Large intestine (tissue), 3 donors: ENCODE measurements around the gene AJM1. TPM values are rescaled to one million over a fixed set of nuclear protein-coding genes. Genes with fewer than 3 reads are reported as not detected.
A peak's percentile ranks its signal among the peaks of the same experiment; 100 is the strongest.

Source experiments
- DNase-seq, 2 donors: peaks; one replicate each; pipeline versions ENCODE4 v3.0.0 to v3.0.0-alpha.2; 2013
- H3K27ac ChIP-seq: one replicate; pipeline ENCODE4 v1.5.1; 2013; ENCODE audit warnings: low read length
- H3K27me3 ChIP-seq: 2 replicates; pipeline ENCODE4 v1.6.1; 2013; ENCODE audit warnings: low read length; ENCODE audit not compliant: control insufficient read depth, insufficient read depth
- H3K36me3 ChIP-seq: 2 replicates; pipeline ENCODE4 v1.6.1; 2013; ENCODE audit warnings: low read length; ENCODE audit not compliant: control insufficient read depth, insufficient read depth
- H3K4me1 ChIP-seq: one replicate; pipeline ENCODE4 v1.6.1; 2013; ENCODE audit warnings: low read length; ENCODE audit not compliant: control insufficient read depth, insufficient read depth
- H3K4me3 ChIP-seq: one replicate; pipeline ENCODE4 v1.5.1; 2013; ENCODE audit warnings: low read length
- H3K9me3 ChIP-seq: one replicate; pipeline ENCODE4 v1.6.1; 2013; ENCODE audit warnings: mild to moderate bottlenecking, low read depth, low read length, moderate library complexity; ENCODE audit not compliant: control insufficient read depth
- WGBS: methylation state at CpG from one replicate; pipeline ENCODE4 v1.1.5; 2013; ENCODE audit warnings: low lambda C conversion rate; ENCODE audit not compliant: insufficient coverage; 5-methylcytosine and 5-hydroxymethylcytosine counted together
- polyA plus RNA-seq: library from polyadenylated mRNA; unstranded; fragments of 120-200 nt; gene quantifications from one replicate; pipeline ENCODE4 v1.2.1, GENCODE V29; 2013

AJM1 gene
- polyA plus RNA-seq, 1 donor = 10.4 TPM

DNA sequence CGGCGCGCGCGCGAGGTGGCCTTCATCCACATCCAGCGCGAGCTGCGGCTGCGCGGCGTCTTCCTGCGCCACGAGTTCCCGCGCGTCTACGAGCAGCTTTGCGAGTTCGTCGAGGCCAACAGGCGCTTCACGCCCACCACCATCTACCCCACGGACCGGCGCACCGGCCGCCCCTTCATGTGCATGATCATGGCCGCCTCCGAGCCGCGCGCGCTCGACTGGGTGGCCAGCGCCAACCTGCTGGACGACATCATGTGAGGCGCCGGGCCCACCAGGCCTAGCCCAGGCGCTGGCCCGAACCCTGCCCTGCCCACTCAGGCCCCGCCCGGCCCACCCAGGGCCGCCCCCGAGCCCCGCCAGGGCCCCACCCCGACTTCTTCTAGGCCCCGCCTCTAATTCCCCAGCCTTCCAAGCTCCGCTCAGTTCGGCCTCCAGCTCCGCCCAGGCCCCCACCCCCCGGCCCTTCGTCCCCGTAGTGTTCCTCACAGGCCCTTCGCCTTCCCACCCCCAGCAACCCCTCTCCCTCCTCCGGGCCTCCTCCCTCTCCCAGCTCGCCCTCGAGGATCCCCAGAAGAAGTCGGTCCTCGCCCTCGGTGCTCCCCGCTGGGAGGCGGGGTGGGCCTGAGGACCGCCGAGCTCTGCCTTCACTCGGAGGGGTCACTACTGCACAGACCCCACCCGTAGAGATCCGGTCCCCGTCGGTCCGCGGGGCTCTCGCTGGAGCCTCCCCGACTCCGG is 5.0 kb downstream of the AJM1 start:
- Histone ChIP-seq H3K27ac (peak overlapping the region; percentile 100), H3K4me3 (peak overlapping the region; percentile 100), H3K4me1 (peaks cover 48% of the 10 kb centered on the region), H3K9me3 (peaks cover 32% of the 10 kb centered on the region), H3K27me3 (peaks cover 40% of the 10 kb centered on the region), H3K36me3 (peaks cover 21% of the 10 kb centered on the region)
- WGBS = no CpG with 5 or more reads among the region's 75 CpGs
- DNase-seq = peak; percentile 80 to 91

DNA sequence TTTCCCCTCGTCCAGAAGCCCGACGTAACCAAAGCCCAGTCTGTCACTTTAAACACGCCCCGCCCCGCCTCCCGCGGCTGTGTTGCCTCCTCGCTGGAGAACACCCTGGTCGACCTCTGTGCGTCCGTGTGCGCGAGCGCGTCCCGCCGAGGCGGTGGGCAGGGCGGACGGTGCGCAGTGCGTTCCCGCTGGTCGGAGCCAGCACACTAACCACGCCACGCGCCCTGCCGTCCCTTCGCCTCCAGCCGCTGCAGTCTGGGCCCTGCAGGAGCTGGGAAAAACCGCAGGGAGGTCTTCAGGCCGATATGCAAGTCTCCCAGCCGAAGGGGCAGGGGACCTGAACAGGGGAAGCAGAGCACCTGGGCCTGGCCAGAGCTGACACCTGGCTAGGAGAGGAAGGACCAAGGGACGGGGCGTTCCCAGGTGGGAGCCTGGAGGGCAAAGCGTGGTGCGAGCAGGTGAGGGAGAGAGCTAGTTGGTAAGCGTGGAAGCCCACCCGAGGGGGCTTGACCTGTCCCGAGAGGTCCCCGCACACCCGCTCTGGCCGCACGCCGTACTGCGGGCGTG is 5.6 kb downstream of the AJM1 start:
- peak overlapping the region; percentile 100 for H3K4me3 ChIP-seq
- peaks cover 40% of the 10 kb centered on the region for H3K27me3 ChIP-seq
- DNase-seq = peak; percentile 86 to 92
- H3K27ac ChIP-seq = peak overlapping the region; percentile 100
- peaks cover 49% of the 10 kb centered on the region for H3K4me1 ChIP-seq
- H3K9me3 ChIP-seq = peaks cover 32% of the 10 kb centered on the region
- no CpG with 5 or more reads among the region's 48 CpGs for WGBS
- peaks cover 25% of the 10 kb centered on the region for H3K36me3 ChIP-seq

- DNase-seq = peak in 1 of 2 donors; percentile 77
- H3K4me1 ChIP-seq = peaks cover 48% of the 10 kb centered on the region
- no CpG with 5 or more reads among the region's 53 CpGs for WGBS
Observed at GRCh38 chr9:136848393-136849037, 6.2 kb downstream of the AJM1 start.

GRCh38 chr9:136849038-136849959 is 7.0 kb downstream of the AJM1 start, which contains the start of gene PHPT1:
PHPT1 (plus strand) TSS chr9:136849409; CDS start chr9:136849431, 22 bp downstream.
- H3K4me1 ChIP-seq = peaks cover 49% of the 10 kb centered on the region
- DNase-seq = peak; percentile 99
- H3K27ac ChIP-seq = peak within 1 kb of the TSS; percentile 100
- H3K4me3 ChIP-seq = peak within 1 kb of the TSS; percentile 100
- peaks cover 36% of the 10 kb centered on the region for H3K36me3 ChIP-seq
- peaks cover 30% of the 10 kb centered on the region for H3K9me3 ChIP-seq
- peaks cover 28% of the 10 kb centered on the region for H3K27me3 ChIP-seq
- WGBS = 0% methylated on average over 2 of the region's 77 CpGs

More at GRCh38 chr9:136848393-136849037, 6.2 kb downstream of the AJM1 start:
- Histone ChIP-seq H3K9me3 (peaks cover 32% of the 10 kb centered on the region), H3K27ac (peak overlapping the region; percentile 100), H3K4me3 (peak overlapping the region; percentile 100), H3K36me3 (peaks cover 30% of the 10 kb centered on the region), H3K27me3 (peaks cover 36% of the 10 kb centered on the region)

DNA sequence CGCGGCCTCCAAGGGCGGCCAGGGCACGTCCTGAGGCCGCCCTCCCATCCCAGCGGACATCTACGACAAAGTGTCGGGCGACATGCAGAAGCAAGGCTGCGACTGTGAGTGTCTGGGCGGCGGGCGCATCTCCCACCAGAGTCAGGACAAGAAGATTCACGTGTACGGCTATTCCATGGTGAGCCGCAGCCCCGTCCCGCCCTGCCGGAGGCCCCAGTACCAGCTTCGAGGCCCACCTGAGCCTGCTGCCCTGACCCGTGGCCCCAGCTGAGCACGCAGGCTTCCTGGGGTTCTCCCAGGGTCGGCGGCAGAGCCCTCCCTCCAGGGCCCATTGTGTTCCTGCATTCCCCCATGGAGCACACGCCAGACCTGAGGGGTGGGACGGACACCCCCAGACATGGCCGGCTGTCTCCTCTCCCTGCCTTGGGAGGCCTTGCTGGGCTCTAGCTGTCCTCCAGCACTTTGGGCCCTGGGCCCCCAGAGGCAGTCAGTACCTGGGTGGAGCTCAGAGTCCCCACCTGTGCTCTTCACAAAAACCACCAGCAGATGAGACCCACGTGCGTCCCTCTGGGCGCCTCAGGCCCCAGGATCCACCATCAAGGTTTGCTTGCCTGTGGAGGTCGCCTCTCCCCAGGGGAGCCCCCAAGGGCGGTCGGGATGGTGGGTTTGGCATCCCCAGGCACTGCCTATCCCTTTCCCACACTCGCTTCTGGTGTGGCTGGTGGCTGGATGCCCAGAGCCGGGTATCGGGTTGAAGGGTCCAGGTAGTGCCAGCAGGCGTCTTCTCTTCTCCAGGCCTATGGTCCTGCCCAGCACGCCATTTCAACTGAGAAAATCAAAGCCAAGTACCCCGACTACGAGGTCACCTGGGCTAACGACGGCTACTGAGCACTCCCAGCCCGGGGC is 7.9 kb downstream of the AJM1 start:
- Histone ChIP-seq H3K27me3 (peaks cover 24% of the 10 kb centered on the region), H3K36me3 (peaks cover 45% of the 10 kb centered on the region), H3K4me1 (peaks cover 57% of the 10 kb centered on the region), H3K4me3 (peak overlapping the region; percentile 100), H3K27ac (peak overlapping the region; percentile 100), H3K9me3 (peaks cover 25% of the 10 kb centered on the region)
- WGBS = no CpG with 5 or more reads among the region's 43 CpGs
- peak in 1 of 2 donors; percentile 32 for DNase-seq

DNA sequence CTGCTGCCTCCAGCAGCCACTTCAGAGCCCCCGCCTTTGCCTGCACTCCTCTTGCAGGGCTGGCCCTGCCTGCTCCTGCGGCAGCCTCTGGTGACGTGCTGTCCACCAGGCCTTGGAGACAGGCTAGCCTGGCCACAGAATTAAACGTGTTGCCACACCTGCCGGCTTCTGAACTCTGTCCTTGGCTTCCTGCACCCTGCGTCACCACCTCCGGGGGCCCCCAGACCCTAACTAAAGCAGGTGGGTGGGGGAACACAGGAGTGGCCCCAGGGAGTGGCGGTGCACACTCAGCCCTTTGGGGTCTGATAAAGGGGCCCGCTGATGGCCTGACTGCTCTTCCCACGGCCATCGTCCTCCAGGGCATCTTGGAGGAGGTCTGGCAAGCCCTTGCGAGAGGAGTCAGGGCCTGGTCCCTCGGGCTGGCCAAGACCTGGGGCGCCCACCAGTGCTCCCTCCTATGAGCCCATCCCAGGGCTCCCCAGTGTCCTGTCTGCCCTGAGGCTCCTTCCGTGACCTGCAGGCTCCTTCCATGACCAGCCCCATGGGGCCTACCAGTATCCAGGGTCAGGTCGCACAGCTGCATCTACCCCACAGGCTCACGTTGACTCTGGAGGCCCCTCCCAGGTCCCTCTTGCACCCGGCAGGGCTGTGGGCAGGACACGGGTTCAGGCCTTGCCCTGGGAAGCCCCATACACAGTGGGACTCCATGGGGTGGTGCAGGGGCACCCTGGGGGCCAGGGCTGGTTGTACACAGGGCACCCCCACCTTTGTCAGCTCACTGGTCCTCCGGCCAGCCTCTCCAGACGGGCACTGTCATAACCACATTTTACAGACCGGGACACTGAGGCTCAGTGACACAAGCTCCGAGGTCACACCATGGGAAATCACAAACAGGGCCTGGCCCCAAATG is 8.8 kb downstream of the AJM1 start:
- peak; percentile 73 to 87 for DNase-seq
- peaks cover 53% of the 10 kb centered on the region for H3K36me3 ChIP-seq
- peaks cover 16% of the 10 kb centered on the region for H3K27me3 ChIP-seq
- peak overlapping the region; percentile 100 for H3K27ac ChIP-seq
- WGBS = no CpG with 5 or more reads among the region's 23 CpGs
- H3K9me3 ChIP-seq = peaks cover 20% of the 10 kb centered on the region
- peak overlapping the region; percentile 100 for H3K4me3 ChIP-seq
- H3K4me1 ChIP-seq = peaks cover 64% of the 10 kb centered on the region

DNA sequence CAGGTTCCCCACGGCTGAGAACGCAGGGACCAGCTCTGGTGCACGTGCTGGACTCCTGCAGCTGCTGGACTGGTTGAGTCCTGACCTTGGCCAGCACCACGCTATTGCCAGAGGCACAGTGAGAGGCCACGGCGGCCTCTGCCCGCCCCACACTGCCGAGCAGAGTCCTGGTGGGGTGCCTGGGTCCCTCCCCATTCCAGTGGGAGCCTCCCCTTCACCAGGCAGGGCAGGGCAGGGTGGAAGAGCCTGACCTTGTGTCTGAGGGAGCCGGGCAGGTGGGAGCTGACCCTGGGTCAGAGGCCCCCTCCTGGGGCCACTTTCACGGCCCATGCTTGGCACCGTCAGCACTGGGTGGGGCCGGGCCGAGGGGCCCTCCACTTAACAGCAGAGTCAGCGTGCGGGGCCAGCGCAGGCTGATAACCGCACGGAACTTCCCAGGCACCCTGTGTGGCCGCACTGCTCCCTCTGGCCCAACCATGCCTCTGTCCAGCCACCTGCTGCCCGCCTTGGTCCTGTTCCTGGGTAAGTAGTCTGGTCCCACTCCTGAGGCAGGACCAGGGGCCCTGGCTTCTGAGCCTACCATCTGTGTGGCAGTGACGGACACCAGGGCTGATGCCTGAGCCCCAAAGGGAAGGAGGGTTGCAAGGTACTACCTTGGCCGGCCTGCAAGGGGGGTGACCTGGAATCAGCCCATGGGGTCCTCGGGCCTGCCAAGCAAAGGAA is 9.8 kb downstream of the AJM1 start, which contains the start of gene MAMDC4:
Gene MAMDC4, plus strand, starts transcription at position 406 of the 723 bp plus-strand sequence. Its CDS starts 71 bp downstream, at position 477.
- H3K4me1 ChIP-seq = peaks cover 70% of the 10 kb centered on the region
- peaks cover 63% of the 10 kb centered on the region for H3K36me3 ChIP-seq
- WGBS = no CpG with 5 or more reads among the region's 23 CpGs

More for the DNA sequence above, 9.8 kb downstream of the AJM1 start, which contains the start of gene MAMDC4:
- peak within 1 kb of the TSS; percentile 100 for H3K27ac ChIP-seq
- H3K9me3 ChIP-seq = peaks cover 14% of the 10 kb centered on the region
- peaks cover 8% of the 10 kb centered on the region for H3K27me3 ChIP-seq
- peak; percentile 89 to 94 for DNase-seq
- H3K4me3 ChIP-seq = peak within 1 kb of the TSS; percentile 100
